GM12878 (cell line): ENCODE measurements around the gene GRIN2D. TPM values are rescaled to one million over a fixed set of nuclear protein-coding genes. Genes with fewer than 3 reads are reported as not detected.

Source experiments
- ATAC-seq: fragments of 200-7000 bp; cut with Tn5 transposase; 3 replicates; pipeline ENCODE4 v1.9.1; 2020; ENCODE audit warnings: mild to moderate bottlenecking, moderate library complexity
- BruUV-seq: library from RNA; stranded (reverse); fragments of 400-500 nt; replicated peaks from 2 replicates; lab custom pipeline; 2021; lab: Mats Ljungman, UMichigan
- CTCF ChIA-PET: fragments of 300-600 bp; sonication (Branson Sonifier 250); formaldehyde crosslinking; extraction: SDS; loops from one replicate; lab custom pipeline; 2021; ENCODE audit warnings: inconsistent platforms; lab: Yijun Ruan, JAX
- POLR2A ChIA-PET: fragments of 350-600 bp; formaldehyde crosslinking; extraction: SDS; loops from one replicate; lab custom pipeline; 2021; ENCODE audit warnings: inconsistent platforms; lab: Charles Lee
- RAD21 ChIA-PET: fragments of 300-600 bp; sonication (Branson Sonifier 250); formaldehyde crosslinking; loops from one replicate; lab custom pipeline; 2023; ENCODE audit warnings: antibody characterized with exemption; ENCODE audit not compliant: unreplicated experiment; lab: Charles Lee
- SMC1A ChIA-PET: fragments of 300-600 bp; sonication (Branson Sonifier 250); formaldehyde crosslinking; loops from one replicate; lab custom pipeline; 2023; ENCODE audit not compliant: unreplicated experiment, uncharacterized antibody; lab: Charles Lee
- DNase-seq: peaks from one replicate; pipeline ENCODE4 v3.0.0-alpha.2; 2011; ENCODE audit warnings: low read depth, low spot score
- FAIRE-seq: peaks from 3 replicates; lab custom pipeline; 2011; peaks lifted over from hg19 to GRCh38; lab: Jason Lieb, UNC
- H2AFZ ChIP-seq: 2 replicates; pipeline ENCODE4 v1.6.0; 2011; ENCODE audit warnings: low read depth, low read length, control low read depth; ENCODE audit not compliant: control insufficient read depth
- H3K27ac ChIP-seq: 2 replicates; pipeline ENCODE4 v1.5.1; 2011; ENCODE audit warnings: control low read depth; ENCODE audit not compliant: control insufficient read depth, insufficient read depth
- H3K27me3 ChIP-seq, 2 experiments: replicated peaks in 1 of 2; 2 replicates each; pipeline versions ENCODE4 v1.6.0 to v1.6.1; 2011; ENCODE audit warnings: low read length in 1 of 2; ENCODE audit not compliant: control insufficient read depth in 2 of 2, insufficient read depth in 2 of 2
- H3K36me3 ChIP-seq, 2 experiments: 2 replicates each; pipeline ENCODE4 v1.5.1; 2011; ENCODE audit warnings: low read length in 1 of 2; ENCODE audit not compliant: control insufficient read depth in 2 of 2, insufficient read depth in 2 of 2
- H3K4me1 ChIP-seq: 2 replicates; pipeline ENCODE4 v1.6.1; 2011; ENCODE audit warnings: mild to moderate bottlenecking, low read length, moderate library complexity, mixed read lengths; ENCODE audit not compliant: control insufficient read depth, insufficient read depth
- H3K4me2 ChIP-seq: 2 replicates; pipeline ENCODE4 v1.6.0; 2011; ENCODE audit warnings: control low read depth; ENCODE audit not compliant: control insufficient read depth, insufficient read depth
- H3K4me3 ChIP-seq: fragments of 200-600 bp; sonication (generic); 2 replicates; pipeline ENCODE4 v1.5.1; 2016
- H3K79me2 ChIP-seq: 2 replicates; pipeline ENCODE4 v1.6.0; 2011; ENCODE audit warnings: low read length; ENCODE audit not compliant: control insufficient read depth, insufficient read depth
- H3K9ac ChIP-seq: 2 replicates; pipeline ENCODE4 v1.8.0; 2011; ENCODE audit warnings: low read length, control low read depth, mixed read lengths; ENCODE audit not compliant: control insufficient read depth, insufficient read depth
- H3K9me3 ChIP-seq: replicated peaks from 3 replicates; pipeline ENCODE4 v1.5.1; 2011; ENCODE audit warnings: mild to moderate bottlenecking, low read length; ENCODE audit not compliant: control insufficient read depth, insufficient read depth
- H4K20me1 ChIP-seq: 2 replicates; pipeline ENCODE4 v1.6.0; 2011; ENCODE audit not compliant: control insufficient read depth, insufficient read depth
- ESRRA ChIP-seq: IDR thresholded peaks from 2 replicates; pipeline ENCODE4 v1.6.1; 2012; ENCODE audit warnings: mild to moderate bottlenecking, low read length, improper control_type of control experiment
- GATAD2B ChIP-seq: fragments of 450-650 bp; conservative IDR thresholded peaks from 2 replicates; pipeline ENCODE4 v1.6.1; 2017; ENCODE audit warnings: low read depth, mild to moderate bottlenecking, moderate library complexity
- MYB ChIP-seq: fragments of 150-350 bp; IDR thresholded peaks from 2 replicates; pipeline ENCODE4 v1.6.1; 2014; ENCODE audit warnings: mild to moderate bottlenecking, low read depth, low read length, borderline replicate concordance
- NFYA ChIP-seq: IDR thresholded peaks from 2 replicates; pipeline ENCODE4 v1.6.1; 2011; ENCODE audit warnings: low read depth, mild to moderate bottlenecking, low read length, improper control_type of control experiment, borderline replicate concordance
- TCF12 ChIP-seq: IDR thresholded peaks from 2 replicates; pipeline ENCODE4 v1.6.1; 2011; ENCODE audit warnings: low read depth, mild to moderate bottlenecking, low read length
- ZNF217 ChIP-seq: fragments of 450-650 bp; IDR thresholded peaks from 2 replicates; pipeline ENCODE4 v1.6.1; 2017; ENCODE audit warnings: antibody characterized with exemption, mild to moderate bottlenecking
- WGBS: methylation state at CpG from one replicate; pipeline ENCODE4 v1.1.6; 2016; ENCODE audit warnings: low lambda C conversion rate; ENCODE audit not compliant: insufficient replicate concordance, insufficient coverage; ENCODE audit errors: missing lambda C conversion rate; 5-methylcytosine and 5-hydroxymethylcytosine counted together
- in situ Hi-C: fragments of 300-500 bp; cut with MboI; formaldehyde crosslinking; loops from 9 replicates; pipeline ENCODE4 v1.14.3; 2018; ENCODE audit warnings: mixed read lengths
- intact Hi-C: fragments of 100-400 bp; cut with micrococcal nuclease; formaldehyde crosslinking; loops from one replicate; pipeline ENCODE4 v1.14.2; 2022; ENCODE audit not compliant: unreplicated experiment
- polyA plus RNA-seq, 11 experiments: library from polyadenylated mRNA; depleted of rRNA in 4 of 11; unstranded in 6 of 11; stranded (reverse) in 5 of 11; fragments of >200 nt; fragmentation: Nextera tagmentation in 4 of 11; fragmentation: Illumina TruSeq in 1 of 11; extraction: Ambion mirVana in 4 of 11; extraction: Trizol in 1 of 11; gene quantifications; 1 replicate in 1 of 11; 2 replicates in 10 of 11; pipeline versions ENCODE4 v1.2.1 to v1.2.3, GENCODE V29; 2011 to 2016; ENCODE audit warnings: inconsistent platforms in 2 of 11, missing spikeins in 2 of 11, low read depth in 1 of 11
- total RNA-seq, 4 experiments: library from RNA; depleted of rRNA in 3 of 4; stranded (reverse); fragments of >200 nt in 3 of 4; fragmentation: Illumina TruSeq in 1 of 4; extraction: Trizol in 1 of 4; gene quantifications; 2 replicates each; pipeline versions ENCODE4 v1.2.1 to v1.2.3, GENCODE V29; 2013 to 2021
- TF ChIP-seq, protein P1 (sequence below): IDR thresholded peaks from 2 replicates; pipeline ENCODE4 v1.6.1; 2012; ENCODE audit warnings: low read depth, low read length, improper control_type of control experiment
- TF ChIP-seq, protein P2 (sequence below): fragments of 450-650 bp; IDR thresholded peaks from 2 replicates; pipeline ENCODE4 v1.6.1; 2016; ENCODE audit warnings: mild to moderate bottlenecking

Gene GRIN2D
- total and polyA plus RNA-seq, 10 of the 15 experiments (the other 5 are each of a cell fraction or from before 2014, with no cell fraction given) = 0.03 to 0.38 (median 0.04) TPM; not detected in 3

DNA sequence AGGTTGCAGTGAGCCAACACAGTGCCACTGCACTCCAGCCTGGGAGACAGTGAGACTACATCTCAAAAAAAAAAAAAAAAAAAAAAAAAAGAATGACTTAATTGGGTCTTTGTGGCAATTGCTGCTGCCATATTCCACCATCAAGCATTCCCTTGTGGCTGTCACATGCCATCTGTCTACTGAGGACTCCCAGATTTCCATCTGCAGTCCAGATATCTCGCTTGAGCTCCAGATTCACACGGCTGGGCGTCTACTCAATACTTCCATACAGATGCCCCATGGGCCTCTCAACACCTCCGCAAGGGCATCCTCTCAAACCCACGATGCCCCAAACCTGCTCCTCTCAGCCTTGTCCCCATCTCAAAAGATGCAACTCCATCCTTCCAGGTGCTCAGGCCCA, 42.6 kb upstream of the GRIN2D start:
- ChIA-PET POLR2A (interaction anchor here (1.6 kb wide), 1 partner anchor 13 kb away, joined by 6 read pairs; the partner anchor contains the start of genes SYNGR4 and TMEM143), SMC1A (interaction anchor here (1.0 to 1.3 kb wide), 3 partner anchors 10 to 234 kb away, joined by 3 to 8 read pairs (median 4); no protein-coding TSS in a partner anchor), RAD21 (interaction anchor here (0.7 to 1.3 kb wide), 6 partner anchors 12 to 258 kb away, joined by 3 to 10 read pairs (median 4); partner anchors contain the start of genes SYNGR4 and TMEM143), CTCF (interaction anchor here (0.6 to 3.3 kb wide), 9 partner anchors 9 to 258 kb away, joined by 3 to 21 read pairs (median 4); partner anchors contain the start of genes KDELR1, SYNGR4 and TMEM143)
- Histone ChIP-seq H3K36me3 (no peaks in the 10 kb centered on the region; a peak in 1 of 4 replicates), H2AFZ (no peak overlapping the region), H4K20me1 (no peaks in the 10 kb centered on the region), H3K9ac (no peak overlapping the region), H3K4me3 (no peak overlapping the region), H3K4me2 (no peak overlapping the region), H3K9me3 (no peaks in the 10 kb centered on the region), H3K79me2 (no peaks in the 10 kb centered on the region), H3K27ac (no peak overlapping the region), H3K27me3 (no peaks in the 10 kb centered on the region), H3K4me1 (no peaks in the 10 kb centered on the region)
- FAIRE-seq (no peak), DNase-seq (no peak), ATAC-seq (no peak; the same call in 2 of the 3 replicates)
- 70% methylated on average over 5 of the region's 5 CpGs for WGBS
- no peak for TF ChIP-seq MYB
- no peak for TF ChIP-seq GATAD2B
- no peak for TF ChIP-seq ESRRA
- TF ChIP-seq ZNF217 = no peak
- TF ChIP-seq, protein P1, sequence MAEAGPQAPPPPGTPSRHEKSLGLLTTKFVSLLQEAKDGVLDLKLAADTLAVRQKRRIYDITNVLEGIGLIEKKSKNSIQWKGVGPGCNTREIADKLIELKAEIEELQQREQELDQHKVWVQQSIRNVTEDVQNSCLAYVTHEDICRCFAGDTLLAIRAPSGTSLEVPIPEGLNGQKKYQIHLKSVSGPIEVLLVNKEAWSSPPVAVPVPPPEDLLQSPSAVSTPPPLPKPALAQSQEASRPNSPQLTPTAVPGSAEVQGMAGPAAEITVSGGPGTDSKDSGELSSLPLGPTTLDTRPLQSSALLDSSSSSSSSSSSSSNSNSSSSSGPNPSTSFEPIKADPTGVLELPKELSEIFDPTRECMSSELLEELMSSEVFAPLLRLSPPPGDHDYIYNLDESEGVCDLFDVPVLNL = no peak
- TF ChIP-seq NFYA = no peak
- TF ChIP-seq TCF12 = no peak
- TF ChIP-seq, protein P2, sequence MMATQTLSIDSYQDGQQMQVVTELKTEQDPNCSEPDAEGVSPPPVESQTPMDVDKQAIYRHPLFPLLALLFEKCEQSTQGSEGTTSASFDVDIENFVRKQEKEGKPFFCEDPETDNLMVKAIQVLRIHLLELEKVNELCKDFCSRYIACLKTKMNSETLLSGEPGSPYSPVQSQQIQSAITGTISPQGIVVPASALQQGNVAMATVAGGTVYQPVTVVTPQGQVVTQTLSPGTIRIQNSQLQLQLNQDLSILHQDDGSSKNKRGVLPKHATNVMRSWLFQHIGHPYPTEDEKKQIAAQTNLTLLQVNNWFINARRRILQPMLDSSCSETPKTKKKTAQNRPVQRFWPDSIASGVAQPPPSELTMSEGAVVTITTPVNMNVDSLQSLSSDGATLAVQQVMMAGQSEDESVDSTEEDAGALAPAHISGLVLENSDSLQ = no peak
- in situ Hi-C loops (no loop called here), intact Hi-C loops (loop anchor here (1.0 to 2.0 kb wide), 2 partner anchors 94 to 234 kb away; partner anchors contain the start of gene GRWD1)
- no TSS peak for BruUV-seq
